ENCODE measurements around the gene CHIC2.

DNA sequence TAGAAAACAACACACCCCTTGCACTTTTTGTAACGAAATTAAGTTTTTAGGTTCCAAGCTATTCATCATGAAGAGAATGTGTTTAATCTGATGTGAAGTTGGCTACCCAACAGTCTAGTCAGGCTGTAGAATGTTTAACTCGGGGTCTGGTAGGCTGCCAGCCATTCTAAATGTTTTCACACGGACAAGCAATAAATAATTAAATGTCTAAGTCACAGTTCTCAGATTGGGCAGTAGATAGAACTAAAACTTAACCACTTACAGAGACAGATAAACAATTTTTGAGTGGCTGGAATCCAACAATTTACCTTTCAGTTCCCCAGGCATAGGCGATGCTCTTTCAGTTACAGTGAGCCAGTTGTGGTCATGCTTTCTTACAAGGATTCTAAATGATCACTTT lies 66.5 kb downstream of the CHIC2 start:
- TF ChIP-seq, protein P1, sequence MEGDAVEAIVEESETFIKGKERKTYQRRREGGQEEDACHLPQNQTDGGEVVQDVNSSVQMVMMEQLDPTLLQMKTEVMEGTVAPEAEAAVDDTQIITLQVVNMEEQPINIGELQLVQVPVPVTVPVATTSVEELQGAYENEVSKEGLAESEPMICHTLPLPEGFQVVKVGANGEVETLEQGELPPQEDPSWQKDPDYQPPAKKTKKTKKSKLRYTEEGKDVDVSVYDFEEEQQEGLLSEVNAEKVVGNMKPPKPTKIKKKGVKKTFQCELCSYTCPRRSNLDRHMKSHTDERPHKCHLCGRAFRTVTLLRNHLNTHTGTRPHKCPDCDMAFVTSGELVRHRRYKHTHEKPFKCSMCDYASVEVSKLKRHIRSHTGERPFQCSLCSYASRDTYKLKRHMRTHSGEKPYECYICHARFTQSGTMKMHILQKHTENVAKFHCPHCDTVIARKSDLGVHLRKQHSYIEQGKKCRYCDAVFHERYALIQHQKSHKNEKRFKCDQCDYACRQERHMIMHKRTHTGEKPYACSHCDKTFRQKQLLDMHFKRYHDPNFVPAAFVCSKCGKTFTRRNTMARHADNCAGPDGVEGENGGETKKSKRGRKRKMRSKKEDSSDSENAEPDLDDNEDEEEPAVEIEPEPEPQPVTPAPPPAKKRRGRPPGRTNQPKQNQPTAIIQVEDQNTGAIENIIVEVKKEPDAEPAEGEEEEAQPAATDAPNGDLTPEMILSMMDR (IDR thresholded peaks at IDR 0.05; ENCODE audit: low read length) = no peak
- no peak for TF ChIP-seq EZH2 (optimal IDR thresholded peaks at IDR 0.05; ENCODE audit: low read depth, low read length)

Data from MM.1S (cell line).